HCT116 (cell line): ENCODE results near the gene BLACAT1. TPM values are rescaled to one million over a fixed set of nuclear protein-coding genes. Genes with fewer than 3 reads are reported as not detected.

Experiments
- ATAC-seq: fragments of 200-7000 bp; cut with Tn5 transposase; 2 replicates; pipeline ENCODE4 v1.9.1; 2020; ENCODE audit warnings: mild to moderate bottlenecking, moderate library complexity
- BruUV-seq: library from RNA; stranded (reverse); fragments of 400-500 nt; replicated peaks from 2 replicates; lab custom pipeline; 2021; lab: Mats Ljungman, UMichigan
- CTCF ChIA-PET: fragments of 300-600 bp; sonication (Branson Sonifier 250); formaldehyde crosslinking; loops from one replicate; lab custom pipeline; 2021; ENCODE audit warnings: antibody characterized with exemption; lab: Charles Lee
- POLR2A ChIA-PET: fragments of 300-600, 350-600 bp; sonication (Branson Sonifier 250); formaldehyde crosslinking; loops from one replicate; lab custom pipeline; 2021; ENCODE audit warnings: antibody characterized with exemption; lab: Charles Lee
- RAD21 ChIA-PET, 2 experiments: fragments of 300-600 bp; sonication (Branson Sonifier 250); formaldehyde crosslinking; loops; one replicate each; lab custom pipeline; 2023; ENCODE audit warnings: low total read pairs in 2 of 2; ENCODE audit not compliant: uncharacterized antibody in 2 of 2, unreplicated experiment in 2 of 2, low non-redundant PET in 1 of 2; lab: Charles Lee
- DNase-seq: peaks from one replicate; pipeline ENCODE4 v3.0.0-alpha.2; 2010; ENCODE audit warnings: low read depth, low spot score
- H2AFZ ChIP-seq: fragments of 200-600 bp; shearing (Covaris generic), sonication (generic); 2 replicates; pipeline ENCODE4 v1.6.1; 2017; ENCODE audit warnings: low read depth, mixed run types, mixed read lengths, antibody characterized with exemption, low read length; ENCODE audit not compliant: poor library complexity, severe bottlenecking
- H3K27ac ChIP-seq: 2 replicates; pipeline ENCODE4 v1.5.1; 2012; ENCODE audit warnings: low read depth, low read length
- H3K27me3 ChIP-seq: fragments of 200-600 bp; sonication (generic); 2 replicates; pipeline ENCODE4 v1.6.1; 2016; ENCODE audit warnings: mixed run types, low read length, mixed read lengths; ENCODE audit not compliant: insufficient read depth
- H3K36me3 ChIP-seq, 2 experiments: fragments of 200-500 bp in 1 of 2; fragments of 200-600 bp in 1 of 2; sonication (Bioruptor generic) in 1 of 2; sonication (generic) in 1 of 2; 2 replicates each; pipeline versions ENCODE4 v1.5.1 to v1.6.1; 2014 to 2016; ENCODE audit warnings: low read length in 2 of 2, inconsistent platforms in 1 of 2, mixed read lengths in 1 of 2, mixed run types in 1 of 2; ENCODE audit not compliant: insufficient read depth in 2 of 2, control insufficient read depth in 1 of 2
- H3K4me1 ChIP-seq, 2 experiments: fragments of 200-600 bp in 1 of 2; sonication (generic) in 1 of 2; 2 replicates each; pipeline versions ENCODE4 v1.5.1 to v1.6.1; 2012 to 2017; ENCODE audit warnings: low read length in 2 of 2, inconsistent platforms in 1 of 2, mild to moderate bottlenecking in 1 of 2, mixed read lengths in 1 of 2, mixed run types in 1 of 2, moderate library complexity in 1 of 2; ENCODE audit not compliant: insufficient read depth in 2 of 2, control insufficient read depth in 1 of 2
- H3K4me2 ChIP-seq: fragments of 200-600 bp; sonication (generic); 2 replicates; pipeline ENCODE4 v1.6.1; 2017; ENCODE audit warnings: mixed run types, low read length, mixed read lengths
- H3K4me3 ChIP-seq, 2 experiments: fragments of 200-600 bp in 1 of 2; sonication (generic) in 1 of 2; replicated peaks in 1 of 2; 2 replicates each; pipeline ENCODE4 v1.5.1; 2011 to 2016; ENCODE audit warnings: low read length in 2 of 2, control low read depth in 1 of 2, low read depth in 1 of 2, mild to moderate bottlenecking in 1 of 2, mixed read lengths in 1 of 2, mixed run types in 1 of 2
- H3K79me2 ChIP-seq: fragments of 200-600 bp; sonication (generic); 2 replicates; pipeline ENCODE4 v1.6.1; 2017; ENCODE audit warnings: mild to moderate bottlenecking, mixed run types, low read length, moderate library complexity, mixed read lengths; ENCODE audit not compliant: insufficient read depth
- H3K9ac ChIP-seq: fragments of 200-600 bp; sonication (generic); 2 replicates; pipeline ENCODE4 v1.6.1; 2016; ENCODE audit warnings: low read length, mixed read lengths
- H3K9me2 ChIP-seq: fragments of 200-600 bp; sonication (generic), shearing (Covaris generic); 2 replicates; pipeline ENCODE4 v1.6.1; 2017; ENCODE audit warnings: mixed run types, mild to moderate bottlenecking, moderate library complexity; ENCODE audit not compliant: insufficient read depth
- H3K9me3 ChIP-seq, 2 experiments: fragments of 200-500 bp in 1 of 2; fragments of 200-600 bp in 1 of 2; sonication (Bioruptor generic) in 1 of 2; sonication (generic) in 1 of 2; 2 replicates each; pipeline ENCODE4 v1.6.1; 2014 to 2017; ENCODE audit warnings: low read length in 2 of 2, mixed read lengths in 2 of 2, inconsistent platforms in 1 of 2, low read depth in 1 of 2, mild to moderate bottlenecking in 1 of 2, mixed run types in 1 of 2, moderate library complexity in 1 of 2; ENCODE audit not compliant: control insufficient read depth in 1 of 2, insufficient read depth in 1 of 2
- H4K20me1 ChIP-seq: fragments of 200-600 bp; sonication (generic), shearing (Covaris generic); 2 replicates; pipeline ENCODE4 v1.6.1; 2017; ENCODE audit warnings: mixed run types, mild to moderate bottlenecking, moderate library complexity; ENCODE audit not compliant: insufficient read depth
- ATF3 ChIP-seq: IDR thresholded peaks from 2 replicates; pipeline ENCODE4 v1.6.1; 2012
- CEBPB ChIP-seq: IDR thresholded peaks from 2 replicates; pipeline ENCODE4 v1.6.1; 2012; ENCODE audit warnings: low read depth
- EGR1 ChIP-seq: IDR thresholded peaks from 2 replicates; pipeline ENCODE4 v1.6.1; 2012; ENCODE audit warnings: low read depth
- ELF1 ChIP-seq: IDR thresholded peaks from 2 replicates; pipeline ENCODE4 v1.6.1; 2012; ENCODE audit warnings: low read depth, borderline replicate concordance
- EZH2 ChIP-seq: fragments of 200-600 bp; sonication (generic); IDR thresholded peaks from 2 replicates; pipeline ENCODE4 v1.6.1; 2017; ENCODE audit warnings: antibody characterized with exemption, mixed run types
- EZH2phosphoT487 ChIP-seq: fragments of 200-600 bp; IDR thresholded peaks from 2 replicates; pipeline ENCODE4 v1.6.1; 2018; ENCODE audit warnings: antibody characterized with exemption, borderline replicate concordance
- JUND ChIP-seq: IDR thresholded peaks from 2 replicates; pipeline ENCODE4 v1.6.1; 2012
- POLR2A ChIP-seq: IDR thresholded peaks from 2 replicates; pipeline ENCODE4 v1.7.0; 2011; ENCODE audit warnings: borderline replicate concordance; ENCODE audit not compliant: insufficient read depth, insufficient read length; ENCODE audit errors: extremely low read depth
- POLR2AphosphoS5 ChIP-seq: IDR thresholded peaks from 2 replicates; pipeline ENCODE4 v1.6.1; 2011; ENCODE audit warnings: mild to moderate bottlenecking, low read depth, low read length, moderate library complexity
- RAD21 ChIP-seq: IDR thresholded peaks from 2 replicates; pipeline ENCODE4 v1.6.1; 2012; ENCODE audit warnings: low read depth, mild to moderate bottlenecking
- SIN3A ChIP-seq: IDR thresholded peaks from 2 replicates; pipeline ENCODE4 v1.6.1; 2012; ENCODE audit warnings: low read depth
- SP1 ChIP-seq: IDR thresholded peaks from 2 replicates; pipeline ENCODE4 v1.6.1; 2012; ENCODE audit warnings: low read depth
- SRF ChIP-seq: IDR thresholded peaks from 2 replicates; pipeline ENCODE4 v1.6.1; 2012; ENCODE audit warnings: low read depth
- TCF7L2 ChIP-seq: IDR thresholded peaks from 2 replicates; pipeline ENCODE4 v1.7.0; 2011; ENCODE audit warnings: borderline replicate concordance, inconsistent platforms; ENCODE audit not compliant: insufficient read depth, insufficient read length; ENCODE audit errors: extremely low read depth
- YY1 ChIP-seq: IDR thresholded peaks from 2 replicates; pipeline ENCODE4 v1.6.1; 2011; ENCODE audit warnings: low read length, low read depth, moderate library complexity, mild to moderate bottlenecking; ENCODE audit not compliant: insufficient replicate concordance; ENCODE audit errors: extremely low read depth
- ZBTB33 ChIP-seq: IDR thresholded peaks from 2 replicates; pipeline ENCODE4 v1.6.1; 2011; ENCODE audit warnings: mild to moderate bottlenecking, low read length, moderate library complexity; ENCODE audit not compliant: insufficient replicate concordance; ENCODE audit errors: extremely low read depth
- ZNF274 ChIP-seq: fragments of 200-500 bp; sonication (Bioruptor generic); IDR thresholded peaks from 2 replicates; pipeline ENCODE4 v1.6.1; 2014; ENCODE audit warnings: mild to moderate bottlenecking, low read depth, low read length, inconsistent platforms
- intact Hi-C: fragments of 100-400 bp; cut with micrococcal nuclease; formaldehyde crosslinking; loops from 2 replicates; pipeline ENCODE4 v1.10.0; 2022
- total RNA-seq: library from RNA; stranded (reverse); gene quantifications from one replicate; pipeline ENCODE4 v1.2.1, GENCODE V29; 2021; ENCODE audit not compliant: unreplicated experiment
- TF ChIP-seq, protein P1 (sequence below), 3 experiments: fragments of 200-600 bp in 1 of 3; sonication (generic) in 1 of 3; IDR thresholded peaks in 2 of 3; conservative IDR thresholded peaks in 1 of 3; 2 replicates each; pipeline ENCODE4 v1.5.1; 2012 to 2017; ENCODE audit warnings: low read depth in 2 of 3, low read length in 2 of 3, antibody characterized with exemption in 1 of 3, borderline replicate concordance in 1 of 3, control low read depth in 1 of 3, mild to moderate bottlenecking in 1 of 3, mixed read lengths in 1 of 3, mixed run types in 1 of 3, moderate library complexity in 1 of 3; ENCODE audit not compliant: insufficient read depth in 1 of 3
- TF ChIP-seq, protein P2 (sequence below): IDR thresholded peaks from 2 replicates; pipeline ENCODE4 v1.6.1; 2012; ENCODE audit warnings: low read depth
- TF ChIP-seq, protein P3 (sequence below): IDR thresholded peaks from 2 replicates; pipeline ENCODE4 v1.6.1; 2012

The BLACAT1 gene
- total RNA-seq, 1 experiment from 2014 or later = 3.9 TPM

- POLR2A ChIA-PET = no interaction called here
- intact Hi-C loops = no loop called here
- no peak for ATAC-seq
- CTCF ChIA-PET = no interaction called here
- H3K79me2 ChIP-seq = no peaks in the 10 kb centered on the region
- H3K36me3 ChIP-seq = no peaks in the 10 kb centered on the region
- H4K20me1 ChIP-seq = no peaks in the 10 kb centered on the region
- no peak for DNase-seq
- no TSS peak for BruUV-seq
- no peak overlapping the region for H3K4me3 ChIP-seq
- H3K9me3 ChIP-seq = no peaks in the 10 kb centered on the region
- H3K4me2 ChIP-seq = no peak overlapping the region
- RAD21 ChIA-PET = no interaction called here
- H3K27me3 ChIP-seq = 0 out of 2 replicates have a peak, but pooled peaks cover 2% of the 10 kb centered on the region
- H3K9ac ChIP-seq = no peak overlapping the region
- H2AFZ ChIP-seq = no peak overlapping the region
- no peaks in the 10 kb centered on the region for H3K9me2 ChIP-seq
- TF ChIP-seq ZBTB33 = no peak
- no peak for TF ChIP-seq ELF1
- TF ChIP-seq ATF3 = no peak
- no peak for TF ChIP-seq EGR1
- no peak for TF ChIP-seq EZH2
- TF ChIP-seq SP1 = no peak
- no peak for TF ChIP-seq RAD21
- TF ChIP-seq YY1 = no peak
- no peak for TF ChIP-seq SIN3A
- TF ChIP-seq SRF = no peak
- TF ChIP-seq EZH2phosphoT487 = no peak
- TF ChIP-seq POLR2AphosphoS5 = no peak
- TF ChIP-seq TCF7L2 = no peak
- no peak for TF ChIP-seq CEBPB
- TF ChIP-seq, protein P1, sequence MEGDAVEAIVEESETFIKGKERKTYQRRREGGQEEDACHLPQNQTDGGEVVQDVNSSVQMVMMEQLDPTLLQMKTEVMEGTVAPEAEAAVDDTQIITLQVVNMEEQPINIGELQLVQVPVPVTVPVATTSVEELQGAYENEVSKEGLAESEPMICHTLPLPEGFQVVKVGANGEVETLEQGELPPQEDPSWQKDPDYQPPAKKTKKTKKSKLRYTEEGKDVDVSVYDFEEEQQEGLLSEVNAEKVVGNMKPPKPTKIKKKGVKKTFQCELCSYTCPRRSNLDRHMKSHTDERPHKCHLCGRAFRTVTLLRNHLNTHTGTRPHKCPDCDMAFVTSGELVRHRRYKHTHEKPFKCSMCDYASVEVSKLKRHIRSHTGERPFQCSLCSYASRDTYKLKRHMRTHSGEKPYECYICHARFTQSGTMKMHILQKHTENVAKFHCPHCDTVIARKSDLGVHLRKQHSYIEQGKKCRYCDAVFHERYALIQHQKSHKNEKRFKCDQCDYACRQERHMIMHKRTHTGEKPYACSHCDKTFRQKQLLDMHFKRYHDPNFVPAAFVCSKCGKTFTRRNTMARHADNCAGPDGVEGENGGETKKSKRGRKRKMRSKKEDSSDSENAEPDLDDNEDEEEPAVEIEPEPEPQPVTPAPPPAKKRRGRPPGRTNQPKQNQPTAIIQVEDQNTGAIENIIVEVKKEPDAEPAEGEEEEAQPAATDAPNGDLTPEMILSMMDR (IDR thresholded peaks at IDR 0.05 in 2 of 3, conservative IDR thresholded peaks at IDR 0.05 in 1 of 3; ENCODE audit: borderline replicate concordance in 1 of 3, insufficient read depth in 1 of 3, low read depth in 2 of 3, low read length in 2 of 3) = no peak
- TF ChIP-seq JUND = no peak
- no peak for TF ChIP-seq ZNF274
- TF ChIP-seq POLR2A = no peak
- TF ChIP-seq, protein P2, sequence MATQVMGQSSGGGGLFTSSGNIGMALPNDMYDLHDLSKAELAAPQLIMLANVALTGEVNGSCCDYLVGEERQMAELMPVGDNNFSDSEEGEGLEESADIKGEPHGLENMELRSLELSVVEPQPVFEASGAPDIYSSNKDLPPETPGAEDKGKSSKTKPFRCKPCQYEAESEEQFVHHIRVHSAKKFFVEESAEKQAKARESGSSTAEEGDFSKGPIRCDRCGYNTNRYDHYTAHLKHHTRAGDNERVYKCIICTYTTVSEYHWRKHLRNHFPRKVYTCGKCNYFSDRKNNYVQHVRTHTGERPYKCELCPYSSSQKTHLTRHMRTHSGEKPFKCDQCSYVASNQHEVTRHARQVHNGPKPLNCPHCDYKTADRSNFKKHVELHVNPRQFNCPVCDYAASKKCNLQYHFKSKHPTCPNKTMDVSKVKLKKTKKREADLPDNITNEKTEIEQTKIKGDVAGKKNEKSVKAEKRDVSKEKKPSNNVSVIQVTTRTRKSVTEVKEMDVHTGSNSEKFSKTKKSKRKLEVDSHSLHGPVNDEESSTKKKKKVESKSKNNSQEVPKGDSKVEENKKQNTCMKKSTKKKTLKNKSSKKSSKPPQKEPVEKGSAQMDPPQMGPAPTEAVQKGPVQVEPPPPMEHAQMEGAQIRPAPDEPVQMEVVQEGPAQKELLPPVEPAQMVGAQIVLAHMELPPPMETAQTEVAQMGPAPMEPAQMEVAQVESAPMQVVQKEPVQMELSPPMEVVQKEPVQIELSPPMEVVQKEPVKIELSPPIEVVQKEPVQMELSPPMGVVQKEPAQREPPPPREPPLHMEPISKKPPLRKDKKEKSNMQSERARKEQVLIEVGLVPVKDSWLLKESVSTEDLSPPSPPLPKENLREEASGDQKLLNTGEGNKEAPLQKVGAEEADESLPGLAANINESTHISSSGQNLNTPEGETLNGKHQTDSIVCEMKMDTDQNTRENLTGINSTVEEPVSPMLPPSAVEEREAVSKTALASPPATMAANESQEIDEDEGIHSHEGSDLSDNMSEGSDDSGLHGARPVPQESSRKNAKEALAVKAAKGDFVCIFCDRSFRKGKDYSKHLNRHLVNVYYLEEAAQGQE = no peak
- TF ChIP-seq, protein P3, sequence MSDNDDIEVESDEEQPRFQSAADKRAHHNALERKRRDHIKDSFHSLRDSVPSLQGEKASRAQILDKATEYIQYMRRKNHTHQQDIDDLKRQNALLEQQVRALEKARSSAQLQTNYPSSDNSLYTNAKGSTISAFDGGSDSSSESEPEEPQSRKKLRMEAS = no peak
- TF ChIP-seq, all 23 proteins: peak for 0
- Histone ChIP-seq H3K27ac (no peak overlapping the region), H3K4me1 (no peaks in the 10 kb centered on the region; a peak in 2 of 4 replicates)
Observed at GRCh38 chr1:205407970-205408369, 47.9 kb downstream of the BLACAT1 start.
